HepG2 (cell line): Measurements from ENCODE around the gene PHLPP2. TPM values are rescaled to one million over a fixed set of nuclear protein-coding genes. Genes with fewer than 3 reads are reported as not detected.
A peak's percentile ranks its signal among the peaks of the same experiment; 100 is the strongest.

Source experiments
- ATF1 ChIP-seq: IDR thresholded peaks from 2 replicates; pipeline ENCODE4 v1.6.1; 2016; ENCODE audit warnings: mild to moderate bottlenecking, control low read depth
- GTF3A ChIP-seq: sonication (generic); formaldehyde crosslinking; conservative IDR thresholded peaks from 2 replicates; pipeline ENCODE4 v1.4.0; 2020; ENCODE audit warnings: mild to moderate bottlenecking, missing genetic modification reagents
- HDAC2 ChIP-seq: sonication (generic); formaldehyde crosslinking; IDR thresholded peaks from 2 replicates; pipeline ENCODE4 v1.4.0; 2020; ENCODE audit warnings: missing genetic modification reagents
- HNF4G ChIP-seq, 2 experiments: sonication (generic) in 1 of 2; formaldehyde crosslinking in 1 of 2; IDR thresholded peaks; 2 replicates each; pipeline versions ENCODE4 v1.4.0 to v1.6.1; 2011 to 2020; ENCODE audit warnings: borderline replicate concordance in 2 of 2, low read depth in 2 of 2, mild to moderate bottlenecking in 2 of 2, low read length in 1 of 2, missing genetic modification reagents in 1 of 2, moderate library complexity in 1 of 2
- HNRNPL ChIP-seq: fragments of 200-400 bp; formaldehyde crosslinking; IDR thresholded peaks from 2 replicates; pipeline ENCODE4 v1.6.1; 2017; ENCODE audit warnings: mild to moderate bottlenecking, low read depth, low read length
- XRCC5 ChIP-seq: fragments of 200-400 bp; formaldehyde crosslinking; optimal IDR thresholded peaks from 2 replicates; pipeline ENCODE3; 2017; ENCODE audit warnings: mild to moderate bottlenecking, low read length
- ZMYM2 ChIP-seq: sonication (generic); formaldehyde crosslinking; IDR thresholded peaks from 2 replicates; pipeline ENCODE4 v1.8.0; 2022; ENCODE audit warnings: mild to moderate bottlenecking, missing genetic modification reagents
- ZNF343 ChIP-seq: sonication (generic); formaldehyde crosslinking; IDR thresholded peaks from 2 replicates; pipeline ENCODE4 v1.4.0; 2020; ENCODE audit warnings: mild to moderate bottlenecking, missing genetic modification reagents
- ZSCAN22 ChIP-seq: sonication (generic); formaldehyde crosslinking; IDR thresholded peaks from 2 replicates; pipeline ENCODE4 v1.4.0; 2020; ENCODE audit warnings: mild to moderate bottlenecking, missing genetic modification reagents
- polyA plus RNA-seq, 8 experiments: library from polyadenylated mRNA; depleted of rRNA in 3 of 8; stranded (reverse) in 7 of 8; unstranded in 1 of 8; fragments of >200 nt; fragmentation: Illumina TruSeq in 4 of 8; extraction: Trizol in 4 of 8; gene quantifications; 2 replicates each; pipeline versions ENCODE4 v1.2.1 to v1.2.3, GENCODE V29; 2011 to 2016; ENCODE audit warnings: low read depth in 4 of 8, missing spikeins in 1 of 8, mixed read lengths in 1 of 8; ENCODE audit not compliant: insufficient read depth in 1 of 8
- total RNA-seq, 5 experiments: library from RNA; depleted of rRNA; stranded (reverse); fragments of >200 nt; fragmentation: Illumina TruSeq; extraction: Trizol; gene quantifications; 2 replicates each; pipeline ENCODE4 v1.2.3, GENCODE V29; 2016; ENCODE audit warnings: low read depth in 1 of 5
- TF ChIP-seq, protein P1 (sequence below), 2 experiments: sonication (generic) in 1 of 2; formaldehyde crosslinking in 1 of 2; IDR thresholded peaks; 2 replicates each; pipeline versions ENCODE4 v1.5.1 to v1.6.1; 2011 to 2020; ENCODE audit warnings: borderline replicate concordance in 1 of 2, low read depth in 1 of 2, low read length in 1 of 2, mild to moderate bottlenecking in 1 of 2, missing genetic modification reagents in 1 of 2, moderate library complexity in 1 of 2
- TF ChIP-seq, protein P2 (sequence below): sonication (generic); formaldehyde crosslinking; conservative IDR thresholded peaks from 2 replicates; pipeline ENCODE4 v1.8.1; 2023; ENCODE audit warnings: missing genetic modification reagents
- TF ChIP-seq, protein P3 (sequence below): sonication (generic); formaldehyde crosslinking; IDR thresholded peaks from 2 replicates; pipeline ENCODE4 v1.8.0; 2022; ENCODE audit warnings: mild to moderate bottlenecking, missing genetic modification reagents, moderate library complexity
- TF ChIP-seq, protein P4 (sequence below): sonication (generic); formaldehyde crosslinking; IDR thresholded peaks from 2 replicates; pipeline ENCODE4 v1.4.0; 2020; ENCODE audit warnings: missing genetic modification reagents, borderline replicate concordance
- TF ChIP-seq, protein P5 (sequence below): IDR thresholded peaks from 2 replicates; pipeline ENCODE4 v1.6.1; 2018; ENCODE audit warnings: missing genetic modification reagents
- TF ChIP-seq, protein P6 (sequence below): sonication (generic); formaldehyde crosslinking; IDR thresholded peaks from 2 replicates; pipeline ENCODE4 v1.5.0; 2020; ENCODE audit warnings: mild to moderate bottlenecking, missing genetic modification reagents
- TF ChIP-seq, protein P7 (sequence below): sonication (generic); formaldehyde crosslinking; IDR thresholded peaks from 2 replicates; pipeline ENCODE4 v1.4.0; 2020; ENCODE audit warnings: mild to moderate bottlenecking, missing genetic modification reagents

The PHLPP2 gene
- total and polyA plus RNA-seq, 2 of the 13 experiments (the other 11 are each of a cell fraction or from before 2014, with no cell fraction given), result 8.9 TPM

DNA sequence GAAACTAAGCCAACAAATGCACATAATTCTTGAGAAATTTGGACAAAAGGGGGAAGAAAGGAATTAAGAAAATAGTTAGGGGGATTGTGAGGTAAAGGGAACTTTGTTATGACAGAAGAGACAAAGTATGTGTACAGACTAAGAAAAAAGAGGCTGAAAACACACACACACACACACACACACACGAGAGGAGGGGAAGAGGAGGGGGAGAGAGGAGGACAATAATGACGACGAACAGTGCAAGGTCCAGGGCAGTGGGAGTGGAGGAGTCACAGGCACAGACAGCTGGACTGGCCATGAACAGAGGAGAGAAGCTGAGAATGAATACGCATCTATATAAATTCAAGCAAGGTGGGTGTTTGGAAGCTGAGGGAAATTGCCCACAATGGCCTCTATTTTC lies 54.0 kb downstream of the PHLPP2 start (continued):
- TF ChIP-seq, protein P1, sequence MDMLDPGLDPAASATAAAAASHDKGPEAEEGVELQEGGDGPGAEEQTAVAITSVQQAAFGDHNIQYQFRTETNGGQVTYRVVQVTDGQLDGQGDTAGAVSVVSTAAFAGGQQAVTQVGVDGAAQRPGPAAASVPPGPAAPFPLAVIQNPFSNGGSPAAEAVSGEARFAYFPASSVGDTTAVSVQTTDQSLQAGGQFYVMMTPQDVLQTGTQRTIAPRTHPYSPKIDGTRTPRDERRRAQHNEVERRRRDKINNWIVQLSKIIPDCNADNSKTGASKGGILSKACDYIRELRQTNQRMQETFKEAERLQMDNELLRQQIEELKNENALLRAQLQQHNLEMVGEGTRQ (IDR thresholded peaks at IDR 0.05; ENCODE audit: low read depth, low read length), result no peak
- TF ChIP-seq, protein P1 (CRISPR knock-in tag; IDR thresholded peaks at IDR 0.05; ENCODE audit: borderline replicate concordance), result no peak
- TF ChIP-seq HNRNPL (no peak), XRCC5 (peak; percentile 96), ZNF343 (CRISPR knock-in tag) (no peak), HNF4G (IDR thresholded peaks at IDR 0.05; ENCODE audit: borderline replicate concordance, low read depth, low read length) (peak; percentile 91), HNF4G (CRISPR knock-in tag; IDR thresholded peaks at IDR 0.05; ENCODE audit: borderline replicate concordance, low read depth) (peak; percentile 90; the same call in 1 of the 2 replicates), GTF3A (CRISPR knock-in tag) (no peak), HDAC2 (CRISPR knock-in tag) (peak; percentile 15; the same call in 1 of the 2 replicates), ZSCAN22 (CRISPR knock-in tag) (no peak), ATF1 (CRISPR knock-in tag) (no peak), ZMYM2 (peak; percentile 58; the same call in 1 of the 2 replicates)
- TF ChIP-seq, protein P2, sequence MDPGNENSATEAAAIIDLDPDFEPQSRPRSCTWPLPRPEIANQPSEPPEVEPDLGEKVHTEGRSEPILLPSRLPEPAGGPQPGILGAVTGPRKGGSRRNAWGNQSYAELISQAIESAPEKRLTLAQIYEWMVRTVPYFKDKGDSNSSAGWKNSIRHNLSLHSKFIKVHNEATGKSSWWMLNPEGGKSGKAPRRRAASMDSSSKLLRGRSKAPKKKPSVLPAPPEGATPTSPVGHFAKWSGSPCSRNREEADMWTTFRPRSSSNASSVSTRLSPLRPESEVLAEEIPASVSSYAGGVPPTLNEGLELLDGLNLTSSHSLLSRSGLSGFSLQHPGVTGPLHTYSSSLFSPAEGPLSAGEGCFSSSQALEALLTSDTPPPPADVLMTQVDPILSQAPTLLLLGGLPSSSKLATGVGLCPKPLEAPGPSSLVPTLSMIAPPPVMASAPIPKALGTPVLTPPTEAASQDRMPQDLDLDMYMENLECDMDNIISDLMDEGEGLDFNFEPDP (CRISPR knock-in tag), result 0 out of 2 replicates have a peak, but pooled peaks have one; percentile 37
- TF ChIP-seq, protein P3, sequence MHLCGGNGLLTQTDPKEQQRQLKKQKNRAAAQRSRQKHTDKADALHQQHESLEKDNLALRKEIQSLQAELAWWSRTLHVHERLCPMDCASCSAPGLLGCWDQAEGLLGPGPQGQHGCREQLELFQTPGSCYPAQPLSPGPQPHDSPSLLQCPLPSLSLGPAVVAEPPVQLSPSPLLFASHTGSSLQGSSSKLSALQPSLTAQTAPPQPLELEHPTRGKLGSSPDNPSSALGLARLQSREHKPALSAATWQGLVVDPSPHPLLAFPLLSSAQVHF, result no peak
- TF ChIP-seq, protein P4, sequence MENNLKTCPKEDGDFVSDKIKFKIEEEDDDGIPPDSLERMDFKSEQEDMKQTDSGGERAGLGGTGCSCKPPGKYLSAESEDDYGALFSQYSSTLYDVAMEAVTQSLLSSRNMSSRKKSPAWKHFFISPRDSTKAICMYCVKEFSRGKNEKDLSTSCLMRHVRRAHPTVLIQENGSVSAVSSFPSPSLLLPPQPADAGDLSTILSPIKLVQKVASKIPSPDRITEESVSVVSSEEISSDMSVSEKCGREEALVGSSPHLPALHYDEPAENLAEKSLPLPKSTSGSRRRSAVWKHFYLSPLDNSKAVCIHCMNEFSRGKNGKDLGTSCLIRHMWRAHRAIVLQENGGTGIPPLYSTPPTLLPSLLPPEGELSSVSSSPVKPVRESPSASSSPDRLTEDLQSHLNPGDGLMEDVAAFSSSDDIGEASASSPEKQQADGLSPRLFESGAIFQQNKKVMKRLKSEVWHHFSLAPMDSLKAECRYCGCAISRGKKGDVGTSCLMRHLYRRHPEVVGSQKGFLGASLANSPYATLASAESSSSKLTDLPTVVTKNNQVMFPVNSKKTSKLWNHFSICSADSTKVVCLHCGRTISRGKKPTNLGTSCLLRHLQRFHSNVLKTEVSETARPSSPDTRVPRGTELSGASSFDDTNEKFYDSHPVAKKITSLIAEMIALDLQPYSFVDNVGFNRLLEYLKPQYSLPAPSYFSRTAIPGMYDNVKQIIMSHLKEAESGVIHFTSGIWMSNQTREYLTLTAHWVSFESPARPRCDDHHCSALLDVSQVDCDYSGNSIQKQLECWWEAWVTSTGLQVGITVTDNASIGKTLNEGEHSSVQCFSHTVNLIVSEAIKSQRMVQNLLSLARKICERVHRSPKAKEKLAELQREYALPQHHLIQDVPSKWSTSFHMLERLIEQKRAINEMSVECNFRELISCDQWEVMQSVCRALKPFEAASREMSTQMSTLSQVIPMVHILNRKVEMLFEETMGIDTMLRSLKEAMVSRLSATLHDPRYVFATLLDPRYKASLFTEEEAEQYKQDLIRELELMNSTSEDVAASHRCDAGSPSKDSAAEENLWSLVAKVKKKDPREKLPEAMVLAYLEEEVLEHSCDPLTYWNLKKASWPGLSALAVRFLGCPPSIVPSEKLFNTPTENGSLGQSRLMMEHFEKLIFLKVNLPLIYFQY (CRISPR knock-in tag), result no peak
- TF ChIP-seq, protein P5, sequence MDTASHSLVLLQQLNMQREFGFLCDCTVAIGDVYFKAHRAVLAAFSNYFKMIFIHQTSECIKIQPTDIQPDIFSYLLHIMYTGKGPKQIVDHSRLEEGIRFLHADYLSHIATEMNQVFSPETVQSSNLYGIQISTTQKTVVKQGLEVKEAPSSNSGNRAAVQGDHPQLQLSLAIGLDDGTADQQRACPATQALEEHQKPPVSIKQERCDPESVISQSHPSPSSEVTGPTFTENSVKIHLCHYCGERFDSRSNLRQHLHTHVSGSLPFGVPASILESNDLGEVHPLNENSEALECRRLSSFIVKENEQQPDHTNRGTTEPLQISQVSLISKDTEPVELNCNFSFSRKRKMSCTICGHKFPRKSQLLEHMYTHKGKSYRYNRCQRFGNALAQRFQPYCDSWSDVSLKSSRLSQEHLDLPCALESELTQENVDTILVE (CRISPR knock-in tag), result no peak
- TF ChIP-seq, protein P6, sequence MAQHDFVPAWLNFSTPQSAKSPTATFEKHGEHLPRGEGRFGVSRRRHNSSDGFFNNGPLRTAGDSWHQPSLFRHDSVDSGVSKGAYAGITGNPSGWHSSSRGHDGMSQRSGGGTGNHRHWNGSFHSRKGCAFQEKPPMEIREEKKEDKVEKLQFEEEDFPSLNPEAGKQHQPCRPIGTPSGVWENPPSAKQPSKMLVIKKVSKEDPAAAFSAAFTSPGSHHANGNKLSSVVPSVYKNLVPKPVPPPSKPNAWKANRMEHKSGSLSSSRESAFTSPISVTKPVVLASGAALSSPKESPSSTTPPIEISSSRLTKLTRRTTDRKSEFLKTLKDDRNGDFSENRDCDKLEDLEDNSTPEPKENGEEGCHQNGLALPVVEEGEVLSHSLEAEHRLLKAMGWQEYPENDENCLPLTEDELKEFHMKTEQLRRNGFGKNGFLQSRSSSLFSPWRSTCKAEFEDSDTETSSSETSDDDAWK (CRISPR knock-in tag), result no peak
- TF ChIP-seq, protein P7, sequence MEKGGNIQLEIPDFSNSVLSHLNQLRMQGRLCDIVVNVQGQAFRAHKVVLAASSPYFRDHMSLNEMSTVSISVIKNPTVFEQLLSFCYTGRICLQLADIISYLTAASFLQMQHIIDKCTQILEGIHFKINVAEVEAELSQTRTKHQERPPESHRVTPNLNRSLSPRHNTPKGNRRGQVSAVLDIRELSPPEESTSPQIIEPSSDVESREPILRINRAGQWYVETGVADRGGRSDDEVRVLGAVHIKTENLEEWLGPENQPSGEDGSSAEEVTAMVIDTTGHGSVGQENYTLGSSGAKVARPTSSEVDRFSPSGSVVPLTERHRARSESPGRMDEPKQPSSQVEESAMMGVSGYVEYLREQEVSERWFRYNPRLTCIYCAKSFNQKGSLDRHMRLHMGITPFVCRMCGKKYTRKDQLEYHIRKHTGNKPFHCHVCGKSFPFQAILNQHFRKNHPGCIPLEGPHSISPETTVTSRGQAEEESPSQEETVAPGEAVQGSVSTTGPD, result no peak
